GM18511 (cell line): ENCODE measurements around the gene QRFPR.
"Not testable (repeated sequence)": the region's sequence is repeated elsewhere in the genome, so short reads cannot be mapped to it uniquely, and the experiment has no call there.

Source experiments
- ATAC-seq: cut with Tn5 transposase; IDR thresholded peaks from one replicate; pipeline ENCODE4 v1.9.1; 2021; ENCODE audit warnings: mild to moderate bottlenecking, moderate library complexity; ENCODE audit not compliant: unreplicated experiment

Gene QRFPR

GRCh38 chr4:121340247-121340646, 40.6 kb downstream of the QRFPR start:
- no peak for ATAC-seq

DNA sequence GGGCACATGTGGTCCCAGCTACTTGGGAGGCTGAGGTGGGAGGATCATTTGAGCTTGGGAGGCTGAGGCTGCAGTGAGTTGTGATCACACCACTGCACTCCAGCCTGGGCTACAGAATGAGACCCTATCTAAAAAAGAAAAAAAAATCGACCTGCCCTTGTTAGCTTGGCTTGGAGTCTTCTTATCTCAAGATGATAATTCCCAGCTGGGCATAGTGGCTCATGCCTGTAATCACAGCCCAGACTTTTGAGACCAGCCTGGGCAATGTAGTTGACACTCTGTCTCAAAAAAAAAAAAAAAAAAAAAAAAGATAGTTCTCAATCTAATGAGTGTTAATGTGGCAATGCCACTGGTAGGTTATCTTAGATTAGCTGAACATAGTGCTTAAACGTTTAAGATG, 41.0 kb downstream of the QRFPR start:
- no peak for ATAC-seq

DNA sequence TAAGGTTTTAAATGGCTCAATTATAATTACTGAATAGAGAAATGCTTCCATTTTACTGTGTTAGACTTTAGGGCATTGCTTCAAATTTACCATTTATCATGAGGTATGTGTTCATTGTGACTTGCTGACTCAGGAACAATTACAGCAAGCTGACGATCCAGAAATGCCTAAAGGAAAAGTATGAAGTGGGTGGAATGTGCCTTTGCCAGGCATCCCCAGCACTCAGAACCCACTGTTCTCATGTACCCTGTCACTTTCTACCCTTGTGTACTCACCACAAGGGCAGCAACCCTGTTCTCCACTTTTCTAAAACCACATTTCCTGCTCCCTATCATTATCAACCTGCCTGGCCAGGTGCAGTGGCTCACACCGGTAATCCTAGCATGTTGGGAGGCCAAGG, 41.5 kb downstream of the QRFPR start:
- ATAC-seq: no peak

- ATAC-seq: no peak
These were observed 42.3 kb downstream of the QRFPR start for GRCh38 chr4:121338518-121338917.

DNA sequence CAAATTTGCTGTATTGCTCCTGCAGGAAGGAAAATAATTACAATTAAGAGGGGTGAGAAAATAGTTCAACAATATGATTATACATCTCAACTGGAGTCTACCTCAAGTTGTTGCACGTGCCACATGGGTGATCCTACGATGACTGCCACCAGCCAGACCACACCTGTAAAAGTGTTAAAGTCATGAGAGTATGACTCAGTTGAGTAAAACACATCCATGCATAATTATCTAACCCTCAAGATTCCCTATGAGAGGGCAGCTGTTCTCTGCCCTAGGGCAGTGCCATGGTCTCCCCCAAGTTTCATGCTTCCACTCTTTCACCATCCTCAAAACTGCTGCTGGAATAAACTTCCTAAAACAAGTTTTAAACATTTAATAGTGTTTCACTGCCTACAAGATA, 44.1 kb downstream of the QRFPR start:
- ATAC-seq: no peak

DNA sequence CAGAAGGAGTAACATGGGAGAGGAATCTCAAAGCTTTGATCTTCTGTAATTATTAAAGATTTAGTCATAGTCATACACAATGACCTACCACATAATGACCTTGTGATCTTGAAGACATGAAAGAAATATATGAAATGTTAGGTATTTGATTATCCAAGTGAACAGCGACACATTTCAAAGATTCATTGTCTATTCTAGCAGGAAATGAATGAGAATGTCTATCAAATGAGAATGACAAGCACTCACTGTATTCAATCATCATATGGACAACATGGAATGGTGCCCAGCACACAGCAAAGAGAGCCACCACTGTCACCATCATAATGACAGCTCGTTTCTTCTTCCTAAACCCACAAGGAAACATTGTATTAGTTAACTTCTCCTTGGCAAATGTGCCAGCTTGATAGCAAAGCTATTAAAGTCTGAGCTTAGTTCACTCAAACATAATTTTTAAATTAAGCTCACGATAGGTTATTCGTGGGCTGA, 50.6 kb downstream of the QRFPR start:
- no peak for ATAC-seq

GRCh38 chr4:121326597-121326996, 54.2 kb downstream of the QRFPR start:
- no peak for ATAC-seq

GRCh38 chr4:121324331-121324730, 56.5 kb downstream of the QRFPR start:
- no peak for ATAC-seq

- no peak for ATAC-seq
These were observed 59.4 kb downstream of the QRFPR start for GRCh38 chr4:121321466-121321865.

DNA sequence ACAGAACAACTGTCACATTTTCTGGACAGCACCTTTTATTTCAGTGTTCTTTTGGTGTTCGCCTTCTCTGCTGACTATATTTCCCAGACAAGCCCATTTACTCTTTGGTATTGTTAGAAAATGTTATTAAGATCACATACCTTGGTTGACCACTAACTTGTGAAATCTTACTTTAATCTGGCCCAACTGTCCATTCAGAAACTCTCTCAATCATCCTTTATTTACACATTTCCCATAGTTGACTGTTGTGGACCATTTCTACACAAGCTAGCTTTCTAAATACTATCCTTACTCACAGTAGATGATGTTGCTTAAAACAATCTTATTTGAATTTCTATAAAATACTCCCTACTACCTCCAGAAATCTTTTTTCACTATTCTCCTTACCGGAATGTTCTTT, 64.7 kb downstream of the QRFPR start:
- no peak for ATAC-seq

- not testable (repeated sequence) for ATAC-seq
These were observed 67.4 kb downstream of the QRFPR start for GRCh38 chr4:121313430-121313829.

- ATAC-seq: no peak
These were observed 72.0 kb downstream of the QRFPR start for GRCh38 chr4:121308828-121309227.

GRCh38 chr4:121308328-121308663, 72.5 kb downstream of the QRFPR start:
- no peak for ATAC-seq

- peak; percentile 96 for ATAC-seq
These were observed 73.1 kb downstream of the QRFPR start for GRCh38 chr4:121307445-121308327.

DNA sequence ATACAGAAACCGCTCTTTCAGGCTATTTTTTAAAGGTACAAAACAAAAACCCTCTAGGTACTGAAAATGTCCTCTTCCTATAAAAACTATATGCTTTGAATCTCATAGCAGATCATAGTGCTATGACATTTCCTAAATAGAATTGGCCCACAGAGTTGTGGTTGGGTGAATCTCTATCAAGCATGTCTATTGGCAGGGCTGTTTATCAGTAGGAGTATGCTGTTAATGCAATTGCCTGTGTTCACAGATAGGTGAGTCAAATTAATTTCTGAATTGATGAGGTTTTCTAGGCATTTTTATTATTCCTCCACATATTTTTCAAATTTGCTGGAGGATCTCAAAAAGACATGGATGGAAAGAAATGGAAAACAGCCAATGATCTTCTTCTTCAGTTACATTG, 73.9 kb downstream of the QRFPR start:
- ATAC-seq: peak; percentile 42

DNA sequence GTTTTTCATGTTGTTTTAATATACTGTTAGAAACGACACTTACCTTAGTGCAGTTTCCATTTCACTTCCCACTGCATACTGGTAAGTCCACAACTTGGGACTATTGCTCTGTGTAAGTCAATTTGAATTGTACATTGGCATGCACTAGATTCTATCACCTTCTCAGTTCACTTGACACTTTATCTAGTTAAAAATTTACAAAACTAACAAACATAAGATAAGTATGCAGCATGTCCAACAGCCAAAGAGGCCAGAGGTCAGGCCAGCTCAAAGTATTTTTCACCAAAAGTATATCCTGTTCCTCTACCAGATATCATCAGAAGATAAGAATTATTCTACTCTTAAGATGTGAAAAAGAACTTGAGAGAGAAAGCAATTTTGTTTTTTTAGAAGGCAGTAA, 75.9 kb downstream of the QRFPR start:
- no peak for ATAC-seq

DNA sequence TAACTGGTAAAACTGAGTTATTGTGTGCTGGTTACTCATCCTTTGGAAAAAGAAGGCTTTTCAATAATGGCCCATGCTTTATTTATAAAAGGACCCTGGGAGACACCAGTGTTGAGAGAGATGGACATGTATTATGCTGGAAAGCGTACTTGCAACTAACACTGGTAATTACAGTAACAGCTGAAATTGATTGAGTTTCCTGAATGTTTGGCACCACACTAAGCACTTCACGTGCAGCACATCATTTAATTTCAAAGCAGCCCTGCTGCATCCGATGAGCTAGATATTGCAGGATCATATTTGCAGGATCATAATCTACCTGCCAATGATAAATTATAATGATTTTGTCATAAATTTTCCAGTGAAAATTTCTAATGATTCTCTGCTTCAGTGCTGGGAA, 81.5 kb downstream of the QRFPR start:
- no peak for ATAC-seq

DNA sequence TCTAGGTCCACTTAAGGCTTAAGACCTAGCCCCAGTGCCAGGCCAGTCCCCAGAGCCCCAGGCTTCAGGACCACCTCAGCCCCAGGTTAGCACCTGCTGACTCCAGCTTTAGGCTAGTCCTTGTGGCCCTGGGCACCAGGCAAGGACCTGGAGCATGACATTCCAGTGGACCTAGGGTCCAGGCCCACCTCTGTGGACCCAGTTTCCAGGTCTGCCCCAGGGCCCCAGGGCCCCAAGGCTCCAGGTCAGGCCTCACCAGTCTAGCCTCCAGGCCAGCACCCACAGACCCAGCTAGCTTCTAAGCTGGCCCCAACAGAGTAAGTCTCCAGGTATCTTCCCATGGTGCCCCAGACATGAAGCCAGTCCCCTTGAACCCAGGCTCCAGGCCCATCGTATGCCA, 97.5 kb downstream of the QRFPR start:
- ATAC-seq: no peak

GRCh38 chr4:121280425-121280824, 100.4 kb downstream of the QRFPR start:
- no peak for ATAC-seq

DNA sequence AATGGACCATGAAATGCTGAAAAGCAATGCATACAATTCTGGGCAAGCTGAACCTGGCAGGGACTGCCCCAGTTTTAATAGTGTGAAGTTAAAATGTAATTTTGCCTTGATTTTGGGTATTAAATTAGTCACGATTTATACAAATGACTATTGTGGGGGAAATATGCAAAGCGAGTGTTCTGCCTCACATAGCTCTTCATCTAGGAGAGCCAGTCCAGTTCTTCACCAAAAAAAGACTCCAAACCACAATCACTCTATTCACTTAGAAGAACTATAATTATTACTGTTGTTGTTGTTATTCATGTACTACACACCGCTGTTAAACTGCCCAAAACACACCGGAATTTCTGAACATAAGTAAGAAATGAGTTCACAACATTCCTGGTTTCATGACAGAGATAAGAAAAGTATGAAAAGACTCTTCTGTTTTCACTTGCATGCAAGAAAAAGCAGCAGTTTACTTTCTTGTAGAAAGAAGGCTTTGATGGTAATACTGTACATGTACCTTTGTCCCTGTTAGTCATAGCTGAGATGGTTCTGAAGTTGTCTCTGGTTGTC, 101.9 kb downstream of the QRFPR start:
- peak; percentile 90 for ATAC-seq
